NCI-H2196 (cell line): Measurements from ENCODE around the gene PON3.

Experiments used
- DNase-seq: peaks from one replicate; lab custom pipeline; 2025; ENCODE audit not compliant: unreplicated experiment; lab: John Stamatoyannopoulos, UW

PON3 gene

GRCh38 chr7:95342642-95343307 is 53.4 kb downstream of the PON3 start:
- no peak for DNase-seq

- no peak for DNase-seq
Observed at GRCh38 chr7:95342029-95342428, 54.1 kb downstream of the PON3 start.

- DNase-seq, result no peak
Observed at GRCh38 chr7:95340491-95340890, 55.7 kb downstream of the PON3 start.

- no peak for DNase-seq
Observed at GRCh38 chr7:95338832-95339231, 57.3 kb downstream of the PON3 start.

GRCh38 chr7:95335093-95335492 is 61.1 kb downstream of the PON3 start:
- DNase-seq, result no peak

GRCh38 chr7:95334447-95334846 is 61.7 kb downstream of the PON3 start:
- no peak for DNase-seq

GRCh38 chr7:95330961-95331337 is 65.2 kb downstream of the PON3 start:
- no peak for DNase-seq

- peak; percentile 9 for DNase-seq
Observed at GRCh38 chr7:95330204-95330960, 65.8 kb downstream of the PON3 start.

- no peak for DNase-seq
Observed at GRCh38 chr7:95327356-95327755, 68.8 kb downstream of the PON3 start.

- DNase-seq, result peak; percentile 28
Observed at GRCh38 chr7:95324431-95324830, 71.7 kb downstream of the PON3 start, which contains the start of gene PON1. Gene PON1 (minus strand): TSS chr7:95324532. CDS start chr7:95324475, 57 bp downstream.

- DNase-seq, result no peak
Observed at GRCh38 chr7:95323410-95324129, 72.6 kb downstream of the PON3 start.

- DNase-seq, result no peak
Observed at GRCh38 chr7:95322854-95323253, 73.3 kb downstream of the PON3 start.

- DNase-seq, result no peak
Observed at GRCh38 chr7:95322396-95322795, 73.8 kb downstream of the PON3 start.

GRCh38 chr7:95321720-95322119 is 74.5 kb downstream of the PON3 start:
- no peak for DNase-seq

GRCh38 chr7:95320651-95321050 is 75.5 kb downstream of the PON3 start:
- DNase-seq, result no peak

- DNase-seq, result no peak
Observed at GRCh38 chr7:95319570-95319969, 76.6 kb downstream of the PON3 start.

GRCh38 chr7:95318501-95319100 is 77.6 kb downstream of the PON3 start:
- peak; percentile 22 for DNase-seq

- DNase-seq, result no peak
Observed at GRCh38 chr7:95317966-95318365, 78.2 kb downstream of the PON3 start.

- DNase-seq, result no peak
Observed at GRCh38 chr7:95317546-95317945, 78.6 kb downstream of the PON3 start.

- no peak for DNase-seq
Observed at GRCh38 chr7:95316588-95316987, 79.6 kb downstream of the PON3 start.

GRCh38 chr7:95312561-95312960 is 83.6 kb downstream of the PON3 start:
- DNase-seq, result no peak

GRCh38 chr7:95311389-95311788 is 84.8 kb downstream of the PON3 start:
- no peak for DNase-seq
